ENCODE data around the gene MARVELD1.

DNA sequence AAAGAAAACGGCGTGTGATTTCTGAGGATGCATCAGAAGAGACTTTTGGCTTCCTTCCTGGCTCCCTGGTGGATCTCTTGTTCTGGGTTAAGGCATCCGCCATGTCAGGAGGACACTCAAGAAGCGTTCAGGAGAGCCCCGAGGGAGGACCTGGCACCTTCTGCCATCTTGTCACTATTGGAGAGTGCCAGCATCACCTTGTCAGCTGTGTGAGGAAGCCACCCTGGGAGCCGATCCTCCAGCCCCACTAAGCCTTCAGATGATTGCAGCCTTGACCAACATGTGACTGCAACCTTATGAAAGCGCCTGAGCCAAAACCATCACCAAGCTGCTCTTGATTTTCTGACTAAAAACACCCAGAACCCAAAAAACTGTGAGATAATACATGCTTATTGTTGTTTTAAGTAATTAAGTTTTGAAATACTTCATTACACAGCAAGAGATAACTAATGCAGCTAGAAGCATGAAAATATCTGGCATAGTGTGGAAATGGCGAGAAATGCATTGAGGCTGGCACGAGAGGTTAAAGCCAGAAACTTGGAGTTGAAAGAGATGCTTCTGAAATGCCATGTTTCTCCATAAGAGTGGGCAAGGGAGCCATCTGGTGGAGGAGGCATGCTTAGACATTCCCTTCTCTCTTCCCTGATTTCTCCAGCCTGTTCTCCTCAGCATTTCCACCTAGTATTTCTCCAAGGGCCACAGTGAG lies 18.0 kb downstream of the MARVELD1 start:
- TF ChIP-seq EZH2 (IDR thresholded peaks at IDR 0.05; ENCODE audit: insufficient read depth, poor library complexity, severe bottlenecking) (no peak), EZH2phosphoT487 (IDR thresholded peaks at IDR 0.05; ENCODE audit: insufficient read depth, low read depth) (no peak)
